ENCODE data around the gene GRAMD2B.

- TF ChIP-seq POLR2A (IDR thresholded peaks at IDR 0.05) (no peak), CTCF (IDR thresholded peaks at IDR 0.05) (no peak), POLR2AphosphoS5 (IDR thresholded peaks at IDR 0.05) (no peak)
Measured at GRCh38 chr5:126383246-126383645, 40.0 kb upstream of the GRAMD2B start.

All from breast epithelium (tissue), 3 donors.